GM23248 (cell line): ENCODE measurements around the gene SMARCD2. TPM values are rescaled to one million over a fixed set of nuclear protein-coding genes. Genes with fewer than 3 reads are reported as not detected.
"Not testable (repeated sequence)": the region's sequence is repeated elsewhere in the genome, so short reads cannot be mapped to it uniquely, and the experiment has no call there.

Source experiments
- DNase-seq: peaks from one replicate; pipeline ENCODE4 v3.0.0-alpha.2; 2015
- H2AFZ ChIP-seq: fragments of 200-600 bp; sonication (generic); 2 replicates; pipeline ENCODE4 v1.6.1; 2016; ENCODE audit warnings: antibody characterized with exemption
- H3F3A ChIP-seq: fragments of 200-600 bp; sonication (generic); 2 replicates; pipeline ENCODE4 v1.6.1; 2016; ENCODE audit warnings: mild to moderate bottlenecking, antibody characterized with exemption, mixed run types; ENCODE audit not compliant: insufficient read depth
- H3K27ac ChIP-seq: fragments of 200-600 bp; sonication (generic); 2 replicates; pipeline ENCODE4 v1.5.1; 2016; ENCODE audit warnings: mild to moderate bottlenecking
- H3K27me3 ChIP-seq: fragments of 200-600 bp; sonication (generic); replicated peaks from 2 replicates; pipeline ENCODE4 v1.6.1; 2016; ENCODE audit warnings: mild to moderate bottlenecking; ENCODE audit not compliant: insufficient read depth
- H3K36me3 ChIP-seq: fragments of 200-600 bp; sonication (generic); 2 replicates; pipeline ENCODE4 v1.6.1; 2016; ENCODE audit warnings: low read depth, mild to moderate bottlenecking
- H3K4me1 ChIP-seq: fragments of 200-600 bp; sonication (generic); 2 replicates; pipeline ENCODE4 v1.6.1; 2016; ENCODE audit warnings: mild to moderate bottlenecking; ENCODE audit not compliant: insufficient read depth
- H3K4me2 ChIP-seq: fragments of 200-600 bp; sonication (generic); one replicate; pipeline ENCODE4 v1.6.1; 2016; ENCODE audit warnings: mild to moderate bottlenecking; ENCODE audit not compliant: unreplicated experiment
- H3K4me3 ChIP-seq: fragments of 200-600 bp; sonication (generic); 2 replicates; pipeline ENCODE4 v1.5.1; 2016; ENCODE audit warnings: mild to moderate bottlenecking
- H3K79me2 ChIP-seq: fragments of 200-600 bp; sonication (generic); 2 replicates; pipeline ENCODE4 v1.6.1; 2016; ENCODE audit warnings: mild to moderate bottlenecking; ENCODE audit not compliant: insufficient read depth
- H3K9ac ChIP-seq: fragments of 200-600 bp; sonication (generic); 2 replicates; pipeline ENCODE4 v1.6.1; 2016; ENCODE audit warnings: mild to moderate bottlenecking
- H3K9me2 ChIP-seq: fragments of 200-600 bp; sonication (generic); 2 replicates; pipeline ENCODE4 v1.6.1; 2016; ENCODE audit warnings: mixed run types, mild to moderate bottlenecking, moderate library complexity; ENCODE audit not compliant: insufficient read depth
- H3K9me3 ChIP-seq: fragments of 200-600 bp; sonication (generic); one replicate; pipeline ENCODE4 v1.6.1; 2017; ENCODE audit warnings: low read depth
- H4K20me1 ChIP-seq: fragments of 200-600 bp; sonication (generic); 2 replicates; pipeline ENCODE4 v1.6.0; 2016; ENCODE audit not compliant: insufficient read depth
- EZH2 ChIP-seq: fragments of 200-600 bp; sonication (generic); IDR thresholded peaks from 2 replicates; pipeline ENCODE4 v1.6.1; 2018; ENCODE audit warnings: antibody characterized with exemption, mild to moderate bottlenecking; ENCODE audit not compliant: insufficient read depth, poor library complexity, severe bottlenecking
- EZH2phosphoT487 ChIP-seq: fragments of 200-600 bp; sonication (generic); IDR thresholded peaks from 2 replicates; pipeline ENCODE4 v1.6.1; 2018; ENCODE audit warnings: antibody characterized with exemption, moderate library complexity, mild to moderate bottlenecking, low read depth; ENCODE audit not compliant: insufficient read depth
- WGBS, 2 experiments: methylation state at CpG; one replicate each; pipeline ENCODE4 v1.1.6; 2015 to 2017; ENCODE audit warnings: low lambda C conversion rate in 2 of 2, low coverage in 1 of 2; ENCODE audit errors: missing lambda C conversion rate in 2 of 2; 5-methylcytosine and 5-hydroxymethylcytosine counted together
- in situ Hi-C: fragments of 300-500 bp; cut with MboI; formaldehyde crosslinking; loops from 2 replicates; pipeline ENCODE4 v1.15.0; 2020
- polyA plus RNA-seq: library from polyadenylated mRNA; unstranded; fragments of >200 nt; fragmentation: Nextera tagmentation; extraction: Ambion mirVana; gene quantifications from 2 replicates; pipeline ENCODE4 v1.2.1, GENCODE V29; 2016
- total RNA-seq: library from RNA; depleted of rRNA; stranded (reverse); fragments of >200 nt; shearing (Covaris generic); gene quantifications from 2 replicates; pipeline ENCODE4 v1.2.3, GENCODE V29; 2014

Gene SMARCD2
- total and polyA plus RNA-seq, 2 experiments from 2014 or later: 29.3 to 88.5 TPM

- WGBS, 2 experiments: 10% methylated on average over 81 to 82 of the region's 82 CpGs
- DNase-seq: peak; percentile 97
- no peak overlapping the region for H3K27ac ChIP-seq
- H3K79me2 ChIP-seq: no peaks in the 10 kb centered on the region
- H2AFZ ChIP-seq: peak overlapping the region; percentile 92
- 0 out of 2 replicates have a peak, but pooled peaks cover 3% of the 10 kb centered on the region for H3F3A ChIP-seq
- peak overlapping the region; percentile 64 for H3K4me3 ChIP-seq
- no peaks in the 10 kb centered on the region; the same call in 1 of the 2 replicates for H3K27me3 ChIP-seq
- no peak for TF ChIP-seq EZH2phosphoT487
- no peak for TF ChIP-seq EZH2
- H3K4me1 ChIP-seq: peaks cover 6% of the 10 kb centered on the region; the same call in 1 of the 2 replicates
- no peaks in the 10 kb centered on the region for H3K9me2 ChIP-seq
- peak overlapping the region; percentile 74 for H3K9ac ChIP-seq
- H3K36me3 ChIP-seq: no peaks in the 10 kb centered on the region
- no peaks in the 10 kb centered on the region for H4K20me1 ChIP-seq
- H3K9me3 ChIP-seq: no peaks in the 10 kb centered on the region
- in situ Hi-C loops: no loop called here
- peak overlapping the region; percentile 56 for H3K4me2 ChIP-seq
Observed at GRCh38 chr17:63848834-63849689, 6.6 kb upstream of the SMARCD2 start.

DNA sequence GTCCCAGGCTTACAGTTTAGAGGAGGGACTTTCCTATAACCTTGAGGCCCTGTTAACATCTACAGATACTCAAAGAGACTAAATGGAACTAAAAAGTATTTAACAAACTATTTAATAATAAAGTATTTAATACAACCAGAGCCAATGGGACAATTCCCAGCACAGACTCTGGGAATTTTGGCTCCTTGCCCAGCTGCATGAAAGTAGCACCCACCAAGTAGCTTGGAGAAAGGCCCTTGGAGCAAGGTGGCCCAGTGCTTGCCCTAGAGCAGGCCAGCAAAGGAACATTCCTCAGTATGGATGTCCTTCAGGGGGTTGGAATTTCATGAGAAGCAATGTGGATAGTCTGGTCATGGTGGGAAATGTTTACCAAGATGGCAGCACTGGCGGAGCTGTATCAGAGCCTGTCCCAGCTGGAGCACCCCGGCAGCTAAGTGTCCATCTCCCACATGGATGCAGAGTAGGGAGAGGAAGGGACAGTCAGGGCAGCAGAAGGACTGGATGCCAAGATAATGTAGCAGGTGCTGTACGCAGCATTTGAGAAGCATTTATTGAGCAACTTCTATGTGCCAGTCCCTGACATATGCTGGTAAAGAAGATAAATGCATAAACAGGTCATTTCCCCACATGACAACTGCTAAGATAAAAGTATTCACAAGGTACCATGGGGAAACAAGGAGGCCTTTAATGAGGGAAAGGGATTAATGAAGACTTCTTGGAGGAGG, 5.2 kb upstream of the SMARCD2 start:
- Histone ChIP-seq H3K4me2 (no peak overlapping the region), H3K79me2 (no peaks in the 10 kb centered on the region), H3K9me3 (no peaks in the 10 kb centered on the region), H3K4me1 (peaks cover 11% of the 10 kb centered on the region), H3K27me3 (no peaks in the 10 kb centered on the region), H3K36me3 (no peaks in the 10 kb centered on the region), H3K9ac (no peak overlapping the region), H2AFZ (no peak overlapping the region), H3K9me2 (no peaks in the 10 kb centered on the region), H3K4me3 (no peak overlapping the region), H3F3A (peaks cover 11% of the 10 kb centered on the region; the same call in 1 of the 2 replicates), H4K20me1 (no peaks in the 10 kb centered on the region), H3K27ac (no peak overlapping the region)
- in situ Hi-C loops: no loop called here
- 75 to 83% methylated on average over 3 of the region's 3 CpGs for WGBS, 2 experiments
- TF ChIP-seq EZH2: no peak
- no peak for DNase-seq

DNA sequence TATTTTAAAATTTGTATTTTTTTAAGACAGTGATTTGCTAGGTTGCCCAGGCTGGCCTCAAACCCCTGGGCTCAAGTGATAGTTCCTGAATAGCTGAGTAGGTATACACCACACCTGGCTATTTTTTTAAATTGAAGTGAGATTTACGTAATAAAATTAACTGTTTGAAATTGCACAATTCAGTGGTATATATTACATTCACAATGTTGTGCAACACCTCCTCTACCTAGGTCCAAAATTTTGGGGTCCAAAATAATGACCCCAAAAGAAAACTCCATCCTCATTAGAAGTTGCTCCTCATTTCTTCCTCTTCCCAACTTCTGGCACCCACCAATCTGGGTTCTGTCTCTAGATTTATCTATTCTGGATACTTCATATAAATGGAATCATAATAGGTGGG, 3.0 kb upstream of the SMARCD2 start:
- H3K27me3 ChIP-seq: no peaks in the 10 kb centered on the region
- H3K4me2 ChIP-seq: no peak overlapping the region
- in situ Hi-C loops: no loop called here
- peaks cover 17% of the 10 kb centered on the region for H3K79me2 ChIP-seq
- H3K4me1 ChIP-seq: peaks cover 19% of the 10 kb centered on the region
- no peak for DNase-seq
- no peaks in the 10 kb centered on the region for H4K20me1 ChIP-seq
- no peak overlapping the region for H2AFZ ChIP-seq
- H3K4me3 ChIP-seq: no peak overlapping the region
- WGBS, 2 experiments: 55 to 59% methylated on average over 1 of the region's 1 CpG
- H3K27ac ChIP-seq: no peak overlapping the region
- H3K9me2 ChIP-seq: no peaks in the 10 kb centered on the region
- no peaks in the 10 kb centered on the region for H3K36me3 ChIP-seq
- H3F3A ChIP-seq: peaks cover 19% of the 10 kb centered on the region; the same call in 1 of the 2 replicates
- no peaks in the 10 kb centered on the region for H3K9me3 ChIP-seq
- H3K9ac ChIP-seq: no peak overlapping the region
- TF ChIP-seq EZH2phosphoT487 (no peak), EZH2 (no peak)

DNA sequence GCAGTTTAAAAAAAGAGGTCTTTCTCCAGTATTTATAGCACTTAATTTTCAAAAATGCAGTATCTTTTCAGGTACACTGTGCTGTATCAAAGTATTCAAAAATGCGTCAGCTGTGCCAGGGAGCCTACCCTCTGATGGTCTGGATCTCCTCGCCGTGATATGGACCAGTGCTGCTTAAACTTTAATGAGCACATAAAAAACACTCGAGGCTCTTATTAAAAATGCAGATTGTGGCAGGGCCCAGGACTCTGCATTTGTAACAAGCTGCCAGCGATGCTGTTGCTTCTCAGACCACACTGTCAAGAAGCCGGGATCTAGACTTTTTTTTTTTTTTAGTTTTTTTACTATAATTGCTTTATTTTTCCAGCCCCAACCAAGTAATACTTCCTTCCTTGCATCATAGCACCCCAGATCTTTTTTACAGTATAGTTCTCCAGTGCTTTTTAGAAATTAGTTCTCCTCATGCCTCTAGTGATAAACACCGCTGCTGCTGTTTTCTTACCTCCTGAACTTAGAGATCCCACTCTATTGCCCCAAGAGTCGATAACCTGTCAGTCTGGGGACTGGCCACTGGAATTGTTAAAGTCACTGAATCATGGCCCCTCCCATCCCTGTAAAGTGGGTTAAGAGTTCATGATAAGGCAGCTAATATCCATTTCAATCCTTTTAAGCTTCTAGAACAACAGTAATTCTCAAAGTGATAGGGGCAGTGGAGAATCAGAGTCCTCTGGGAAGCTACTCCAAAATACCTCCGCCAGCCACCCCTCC, 1.6 kb upstream of the SMARCD2 start:
- H3K9me2 ChIP-seq: no peaks in the 10 kb centered on the region
- peaks cover 32% of the 10 kb centered on the region for H3K4me1 ChIP-seq
- H3K27ac ChIP-seq: peak overlapping the region; percentile 81
- H3F3A ChIP-seq: peaks cover 25% of the 10 kb centered on the region
- peak overlapping the region; percentile 77 for H3K9ac ChIP-seq
- in situ Hi-C loops: no loop called here
- no peaks in the 10 kb centered on the region for H3K36me3 ChIP-seq
- peak overlapping the region; percentile 81 for H3K4me2 ChIP-seq
- peak overlapping the region; percentile 86 for H2AFZ ChIP-seq
- H4K20me1 ChIP-seq: no peaks in the 10 kb centered on the region
- no peak for DNase-seq
- TF ChIP-seq EZH2 (no peak), EZH2phosphoT487 (no peak)
- no peaks in the 10 kb centered on the region for H3K9me3 ChIP-seq
- H3K27me3 ChIP-seq: no peaks in the 10 kb centered on the region
- peak overlapping the region; percentile 80 for H3K4me3 ChIP-seq
- H3K79me2 ChIP-seq: peaks cover 31% of the 10 kb centered on the region
- WGBS, 2 experiments: 42 to 46% methylated on average over 9 of the region's 9 CpGs

DNA sequence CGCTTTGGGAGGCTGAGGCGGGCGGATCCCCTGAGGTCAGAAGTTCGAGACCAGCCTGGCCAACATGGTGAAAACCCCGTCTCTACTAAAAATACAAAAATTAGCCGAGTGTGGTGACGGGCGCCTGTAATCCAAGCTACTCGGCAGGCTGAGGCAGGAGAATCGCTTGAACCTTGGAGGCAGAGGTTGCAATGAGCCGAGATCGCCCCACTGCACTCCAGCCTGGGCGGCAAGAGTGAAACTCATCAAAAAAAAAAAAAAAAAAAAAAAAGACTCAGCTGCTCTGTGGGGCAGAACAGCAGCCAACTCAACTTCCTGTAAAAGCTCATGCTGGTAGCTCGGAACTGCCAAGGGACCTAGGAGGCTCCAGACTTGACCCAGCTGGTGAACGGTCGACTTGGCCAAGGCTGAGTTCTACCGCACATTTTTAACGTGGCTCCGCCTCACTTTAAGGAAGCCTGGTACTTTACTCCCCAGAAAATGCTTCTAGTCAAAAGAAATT, 953 bp upstream of the SMARCD2 start:
- H3K9me3 ChIP-seq, H3K27me3 ChIP-seq, H3K36me3 ChIP-seq, in situ Hi-C loops, H3K9me2 ChIP-seq, H4K20me1 ChIP-seq: not testable (repeated sequence)
- peaks cover 36% of the 10 kb centered on the region for H3K4me1 ChIP-seq
- DNase-seq: peak; percentile 85
- H3K4me2 ChIP-seq: peak overlapping the region; percentile 81
- H3K4me3 ChIP-seq: peak overlapping the region; percentile 80
- H3K79me2 ChIP-seq: peaks cover 38% of the 10 kb centered on the region
- H3F3A ChIP-seq: peaks cover 30% of the 10 kb centered on the region
- peak overlapping the region; percentile 77 for H3K9ac ChIP-seq
- H3K27ac ChIP-seq: peak overlapping the region; percentile 81
- WGBS, 2 experiments: 1 to 2% methylated on average over 19 of the region's 19 CpGs
- H2AFZ ChIP-seq: peak overlapping the region; percentile 86
